B cell (primary cell): ENCODE measurements around the gene P2RY6. TPM values are rescaled to one million over a fixed set of nuclear protein-coding genes. Genes with fewer than 3 reads are reported as not detected.

Experiments
- ATAC-seq: fragments of 200-7000 bp; cut with Tn5 transposase; one replicate; pipeline ENCODE4 v1.10.0; 2021; ENCODE audit warnings: low read depth, mild to moderate bottlenecking, moderate number of reproducible peaks, moderate library complexity
- CTCF ChIA-PET: fragments of 350-600 bp; sonication (Branson Sonifier 250); formaldehyde crosslinking; loops from one replicate; lab custom pipeline; 2021; ENCODE audit warnings: antibody characterized with exemption, inconsistent platforms; lab: Charles Lee
- POLR2A ChIA-PET: fragments of 350-600 bp; sonication (Branson Sonifier 250); formaldehyde crosslinking; loops from one replicate; lab custom pipeline; 2021; ENCODE audit warnings: antibody characterized with exemption; lab: Charles Lee
- DNase-seq: peaks from one replicate; pipeline ENCODE4 v3.0.0; 2013
- H2AFZ ChIP-seq: 2 replicates; pipeline ENCODE4 v1.6.1; 2012; ENCODE audit warnings: mild to moderate bottlenecking, low read depth, low read length; ENCODE audit not compliant: insufficient read depth, poor library complexity, severe bottlenecking
- H3K27ac ChIP-seq, 2 donors: 1 replicate in 1 of 2; 2 replicates in 1 of 2; pipeline ENCODE4 v1.5.1; 2012 to 2013; ENCODE audit warnings: low read length in 2 of 2, mild to moderate bottlenecking in 2 of 2, moderate library complexity in 1 of 2
- H3K27me3 ChIP-seq, 4 experiments: fragments of 200-600 bp in 1 of 4; sonication (generic) in 1 of 4; replicated peaks in 1 of 4; 1 replicate in 2 of 4; 2 replicates in 2 of 4; pipeline versions ENCODE4 v1.6.1 to v1.7.0; 2013 to 2016; ENCODE audit warnings: low read length in 3 of 4, mild to moderate bottlenecking in 2 of 4, mixed read lengths in 1 of 4, moderate library complexity in 1 of 4; ENCODE audit not compliant: insufficient read depth in 4 of 4, control insufficient read depth in 3 of 4; ENCODE audit errors: control extremely low read depth in 1 of 4
- H3K36me3 ChIP-seq, 2 experiments: replicated peaks in 1 of 2; 1 replicate in 1 of 2; 2 replicates in 1 of 2; pipeline versions ENCODE4 v1.6.1 to v1.7.1; 2013; ENCODE audit warnings: low read length in 1 of 2; ENCODE audit not compliant: insufficient read depth in 2 of 2, control insufficient read depth in 1 of 2; ENCODE audit errors: control extremely low read depth in 1 of 2, extremely low read depth in 1 of 2
- H3K4me1 ChIP-seq, 2 donors: fragments of 200-600 bp in 1 of 2; sonication (generic) in 1 of 2; 1 replicate in 1 of 2; 2 replicates in 1 of 2; pipeline versions ENCODE4 v1.5.1 to v1.6.1; 2013 to 2017; ENCODE audit warnings: low read length in 2 of 2; ENCODE audit not compliant: control insufficient read depth in 2 of 2, insufficient read depth in 2 of 2
- H3K4me2 ChIP-seq: replicated peaks from 2 replicates; pipeline ENCODE3; 2012; ENCODE audit warnings: mild to moderate bottlenecking, low read depth, low read length; ENCODE audit not compliant: poor library complexity, severe bottlenecking
- H3K4me3 ChIP-seq, 5 experiments: fragments of 200-600 bp in 1 of 5; sonication (generic) in 1 of 5; 1 replicate in 3 of 5; 2 replicates in 2 of 5; pipeline versions ENCODE4 v1.5.1 to v1.7.0; 2011 to 2016; ENCODE audit warnings: low read length in 4 of 5, mild to moderate bottlenecking in 4 of 5, low read depth in 2 of 5, control low read depth in 1 of 5, moderate library complexity in 1 of 5; ENCODE audit not compliant: insufficient read depth in 1 of 5; ENCODE audit errors: control extremely low read depth in 1 of 5, extremely low read depth in 1 of 5
- H3K79me2 ChIP-seq: fragments of 200-600 bp; sonication (generic); one replicate; pipeline ENCODE4 v1.6.0; 2016; ENCODE audit warnings: low read length; ENCODE audit not compliant: control insufficient read depth, insufficient read depth
- H3K9ac ChIP-seq: fragments of 200-600 bp; sonication (generic); 2 replicates; pipeline ENCODE4 v1.6.1; 2017; ENCODE audit warnings: mild to moderate bottlenecking, low read length, moderate library complexity
- H3K9me3 ChIP-seq, 3 donors: one replicate each; pipeline versions ENCODE4 v1.6.1 to v1.7.1; 2013; ENCODE audit warnings: low read length in 2 of 3; ENCODE audit not compliant: control insufficient read depth in 2 of 3, insufficient read depth in 1 of 3; ENCODE audit errors: control extremely low read depth in 1 of 3
- H4K20me1 ChIP-seq: 2 replicates; pipeline ENCODE4 v1.6.0; 2012; ENCODE audit warnings: mild to moderate bottlenecking, low read length; ENCODE audit not compliant: insufficient read depth, control insufficient read depth, poor library complexity, severe bottlenecking
- H3K27ac Mint-ChIP-seq: one replicate; pipeline ENCODE4 v1.8.0; 2021; ENCODE audit warnings: mixed read lengths
- H3K27me3 Mint-ChIP-seq: one replicate; pipeline ENCODE4 v1.8.0; 2021; ENCODE audit warnings: mixed read lengths
- H3K4me1 Mint-ChIP-seq: one replicate; pipeline ENCODE4 v1.8.0; 2021; ENCODE audit warnings: mixed read lengths
- H3K4me3 Mint-ChIP-seq: one replicate; pipeline ENCODE4 v1.8.0; 2021; ENCODE audit warnings: mixed read lengths
- H3K9me3 Mint-ChIP-seq: one replicate; pipeline ENCODE4 v1.8.0; 2022; ENCODE audit warnings: mixed read lengths; ENCODE audit not compliant: insufficient read depth
- EZH2 ChIP-seq: IDR thresholded peaks from 2 replicates; pipeline ENCODE4 v1.6.1; 2012; ENCODE audit warnings: borderline replicate concordance, low read depth, mild to moderate bottlenecking, moderate library complexity, low read length; ENCODE audit not compliant: insufficient read depth, poor library complexity, severe bottlenecking
- WGBS: methylation state at CpG from one replicate; pipeline ENCODE4 v1.1.5; 2013; ENCODE audit warnings: missing lambda C conversion rate; ENCODE audit not compliant: insufficient coverage; 5-methylcytosine and 5-hydroxymethylcytosine counted together
- intact Hi-C: fragments of 100-400 bp; cut with micrococcal nuclease; formaldehyde crosslinking; loops from one replicate; pipeline ENCODE4 v1.10.0; 2022
- polyA plus RNA-seq: library from polyadenylated mRNA; depleted of rRNA; stranded (reverse); fragments of >200 nt; gene quantifications from 2 replicates; pipeline ENCODE4 v1.2.3, GENCODE V29; 2012
- total RNA-seq, 2 donors: library from RNA; stranded (reverse); fragments of 120-200 nt in 1 of 2; gene quantifications; 1 replicate in 1 of 2; 2 replicates in 1 of 2; pipeline versions ENCODE4 v1.2.3 to v1.2.4, GENCODE V29; 2013 to 2022
- TF ChIP-seq, protein P1 (sequence below): fragments of 200-600 bp; IDR thresholded peaks from one replicate; pipeline ENCODE4 v1.8.0; 2022; ENCODE audit warnings: antibody characterized with exemption, mild to moderate bottlenecking

The P2RY6 gene
- total and polyA plus RNA-seq, 2 donors (not counting 1 experiment from before 2014, with no cell fraction given) = 0.25 TPM; not detected in 1

DNA sequence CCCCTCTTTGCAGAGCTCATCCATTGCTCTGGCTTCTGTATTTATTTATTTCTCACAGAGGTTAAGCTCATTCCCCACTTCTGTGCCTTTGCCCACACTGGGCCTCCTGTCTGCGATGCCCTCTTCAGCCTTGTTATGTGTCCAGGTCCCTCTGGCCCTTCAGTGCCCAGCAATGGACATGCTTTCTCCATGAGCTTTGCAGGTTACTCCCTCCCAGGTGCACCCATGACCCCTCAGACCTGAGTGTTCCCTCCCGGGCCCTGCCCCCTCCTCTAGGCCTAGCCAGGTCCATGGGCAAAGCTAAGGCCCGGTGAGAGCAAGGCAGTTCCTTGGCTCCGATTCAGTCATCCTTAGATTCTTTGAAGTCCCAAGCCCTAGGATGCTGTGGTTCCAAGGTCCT, 18.4 kb downstream of the P2RY6 start:
- Histone ChIP-seq H3K9ac (no peak overlapping the region), H3K79me2 (no peaks in the 10 kb centered on the region), H3K27me3 (peaks cover 0 to 19% (median 0%) of the 10 kb centered on the region in 4 experiments), H4K20me1 (no peaks in the 10 kb centered on the region), H3K36me3 (no peaks in the 10 kb centered on the region), H2AFZ (no peak overlapping the region), H3K9me3 (no peaks in the 10 kb centered on the region), H3K4me3 (no peak overlapping the region), H3K27ac (no peak overlapping the region), H3K4me1 (peaks cover 28 to 36% of the 10 kb centered on the region in 2 donors), H3K4me2 (no peak overlapping the region)
- Mint-ChIP-seq H3K9me3 (no peaks in the 10 kb centered on the region), H3K27ac (no peak overlapping the region), H3K4me3 (no peak overlapping the region), H3K27me3 (peaks cover 10% of the 10 kb centered on the region), H3K4me1 (peaks cover 36% of the 10 kb centered on the region)
- WGBS = 100% methylated on average over 4 of the region's 4 CpGs
- DNase-seq (no peak), ATAC-seq (no peak)
- CTCF ChIA-PET = interaction anchor here (1.0 to 7.5 kb wide), 12 partner anchors 9 to 843 kb away, joined by 3 to 65 read pairs (median 4); partner anchors contain the start of gene ARHGEF17
- POLR2A ChIA-PET = no interaction called here
- intact Hi-C loops = no loop called here
- TF ChIP-seq, protein P1, sequence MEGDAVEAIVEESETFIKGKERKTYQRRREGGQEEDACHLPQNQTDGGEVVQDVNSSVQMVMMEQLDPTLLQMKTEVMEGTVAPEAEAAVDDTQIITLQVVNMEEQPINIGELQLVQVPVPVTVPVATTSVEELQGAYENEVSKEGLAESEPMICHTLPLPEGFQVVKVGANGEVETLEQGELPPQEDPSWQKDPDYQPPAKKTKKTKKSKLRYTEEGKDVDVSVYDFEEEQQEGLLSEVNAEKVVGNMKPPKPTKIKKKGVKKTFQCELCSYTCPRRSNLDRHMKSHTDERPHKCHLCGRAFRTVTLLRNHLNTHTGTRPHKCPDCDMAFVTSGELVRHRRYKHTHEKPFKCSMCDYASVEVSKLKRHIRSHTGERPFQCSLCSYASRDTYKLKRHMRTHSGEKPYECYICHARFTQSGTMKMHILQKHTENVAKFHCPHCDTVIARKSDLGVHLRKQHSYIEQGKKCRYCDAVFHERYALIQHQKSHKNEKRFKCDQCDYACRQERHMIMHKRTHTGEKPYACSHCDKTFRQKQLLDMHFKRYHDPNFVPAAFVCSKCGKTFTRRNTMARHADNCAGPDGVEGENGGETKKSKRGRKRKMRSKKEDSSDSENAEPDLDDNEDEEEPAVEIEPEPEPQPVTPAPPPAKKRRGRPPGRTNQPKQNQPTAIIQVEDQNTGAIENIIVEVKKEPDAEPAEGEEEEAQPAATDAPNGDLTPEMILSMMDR = no peak
- no peak for TF ChIP-seq EZH2

DNA sequence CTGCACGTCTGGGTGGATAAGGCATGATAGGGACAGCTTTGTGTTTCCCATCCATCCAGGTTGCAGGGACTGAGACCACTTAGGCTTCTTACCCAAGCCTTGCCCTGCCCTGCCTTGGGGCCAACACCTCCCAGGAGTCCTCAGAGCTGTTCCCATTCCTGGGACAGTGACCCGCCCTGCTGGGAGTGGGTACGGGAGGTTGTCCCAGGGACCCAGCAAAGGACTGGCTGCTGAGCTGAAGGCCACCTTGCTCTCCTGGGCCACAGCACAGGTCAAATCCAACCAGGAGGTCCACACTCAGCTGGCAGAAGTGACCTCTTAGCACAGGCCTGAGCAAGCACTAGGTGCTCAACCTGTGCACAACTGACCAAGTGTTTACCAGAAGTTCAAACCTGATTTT, 19.1 kb downstream of the P2RY6 start:
- Mint-ChIP-seq H3K27me3 (peaks cover 12% of the 10 kb centered on the region), H3K4me3 (no peak overlapping the region), H3K4me1 (peaks cover 36% of the 10 kb centered on the region), H3K27ac (no peak overlapping the region), H3K9me3 (no peaks in the 10 kb centered on the region)
- no peaks in the 10 kb centered on the region for H3K79me2 ChIP-seq
- peaks cover 0 to 19% (median 0%) of the 10 kb centered on the region in 4 experiments for H3K27me3 ChIP-seq
- H3K9me3 ChIP-seq = no peaks in the 10 kb centered on the region
- no peak for TF ChIP-seq EZH2
- TF ChIP-seq, protein P1 = no peak
- WGBS = 67% methylated on average over 3 of the region's 3 CpGs
- no peaks in the 10 kb centered on the region for H3K36me3 ChIP-seq
- H3K9ac ChIP-seq = no peak overlapping the region
- no peaks in the 10 kb centered on the region for H4K20me1 ChIP-seq
- ATAC-seq = no peak
- H2AFZ ChIP-seq = no peak overlapping the region
- DNase-seq = no peak
- ChIA-PET CTCF (interaction anchor here (0.6 to 7.5 kb wide), 9 partner anchors 11 to 430 kb away, joined by 3 to 65 read pairs (median 4); partner anchors contain the start of gene ARHGEF17), POLR2A (no interaction called here)
- H3K27ac ChIP-seq = no peak overlapping the region
- H3K4me3 ChIP-seq = no peak overlapping the region
- no peak overlapping the region for H3K4me2 ChIP-seq
- intact Hi-C loops = no loop called here
- peaks cover 28 to 38% of the 10 kb centered on the region in 2 donors for H3K4me1 ChIP-seq
